Thyroid gland (tissue), 4 donors: ENCODE data around the gene IZUMO4.

Source experiments
- CTCF ChIP-seq, 6 experiments: fragments of 200-600 bp in 3 of 6; fragments of 450-650 bp in 3 of 6; sonication (generic) in 3 of 6; IDR thresholded peaks; one replicate each; pipeline ENCODE4 v1.5.1; 2016 to 2019; ENCODE audit warnings: antibody characterized with exemption in 6 of 6, mild to moderate bottlenecking in 2 of 6, inconsistent platforms in 1 of 6, moderate library complexity in 1 of 6
- POLR2A ChIP-seq, 2 donors: fragments of 450-650 bp; IDR thresholded peaks; one replicate each; pipeline ENCODE4 v1.6.1; 2017; ENCODE audit warnings: antibody characterized with exemption in 2 of 2, mild to moderate bottlenecking in 2 of 2, moderate library complexity in 1 of 2

GRCh38 chr19:2139385-2140137 lies 42.8 kb downstream of the IZUMO4 start:
- TF ChIP-seq CTCF (IDR thresholded peaks at IDR 0.05) (no peak), POLR2A (IDR thresholded peaks at IDR 0.05) (no peak)
